C4-2B (cell line): ENCODE data around the gene CFAP54.

Experiments
- H3K27ac ChIP-seq: fragments of 450-650 bp; 2 replicates; pipeline ENCODE4 v1.5.1; 2017
- CTCF ChIP-seq: fragments of 450-650 bp; conservative IDR thresholded peaks from 2 replicates; pipeline ENCODE4 v1.5.1; 2017; ENCODE audit warnings: mild to moderate bottlenecking
- ZFX ChIP-seq: fragments of 450-650 bp; IDR thresholded peaks from 2 replicates; pipeline ENCODE4 v1.6.1; 2017

CFAP54 gene

GRCh38 chr12:96466939-96467751 lies 22.2 kb upstream of the CFAP54 start:
- no peak for TF ChIP-seq ZFX
- no peak for TF ChIP-seq CTCF
- no peak overlapping the region for H3K27ac ChIP-seq

GRCh38 chr12:96471368-96472050 lies 17.9 kb upstream of the CFAP54 start:
- TF ChIP-seq ZFX: no peak
- TF ChIP-seq CTCF: no peak

GRCh38 chr12:96472384-96472783 lies 17.0 kb upstream of the CFAP54 start:
- TF ChIP-seq ZFX (no peak), CTCF (no peak)
- no peak overlapping the region for H3K27ac ChIP-seq

More at GRCh38 chr12:96471368-96472050, 17.9 kb upstream of the CFAP54 start:
- H3K27ac ChIP-seq: no peak overlapping the region

GRCh38 chr12:96473394-96474093 lies 15.8 kb upstream of the CFAP54 start:
- no peak for TF ChIP-seq ZFX
- no peak for TF ChIP-seq CTCF
- H3K27ac ChIP-seq: no peak overlapping the region

- TF ChIP-seq CTCF (no peak), ZFX (no peak)
- H3K27ac ChIP-seq: no peak overlapping the region
Measured at GRCh38 chr12:96474206-96474605, 15.2 kb upstream of the CFAP54 start.

- no peak overlapping the region for H3K27ac ChIP-seq
- TF ChIP-seq CTCF (no peak), ZFX (no peak)
Measured at GRCh38 chr12:96478011-96478410, 11.4 kb upstream of the CFAP54 start.

GRCh38 chr12:96482086-96482485 lies 7.3 kb upstream of the CFAP54 start:
- TF ChIP-seq ZFX (no peak), CTCF (no peak)

More at GRCh38 chr12:96482086-96482485, 7.3 kb upstream of the CFAP54 start:
- H3K27ac ChIP-seq: no peak overlapping the region
